Measurements from ENCODE around the gene NAT8.
"Not testable (repeated sequence)": the region's sequence is repeated elsewhere in the genome, so short reads cannot be mapped to it uniquely, and the experiment has no call there.

NAT8 gene

DNA sequence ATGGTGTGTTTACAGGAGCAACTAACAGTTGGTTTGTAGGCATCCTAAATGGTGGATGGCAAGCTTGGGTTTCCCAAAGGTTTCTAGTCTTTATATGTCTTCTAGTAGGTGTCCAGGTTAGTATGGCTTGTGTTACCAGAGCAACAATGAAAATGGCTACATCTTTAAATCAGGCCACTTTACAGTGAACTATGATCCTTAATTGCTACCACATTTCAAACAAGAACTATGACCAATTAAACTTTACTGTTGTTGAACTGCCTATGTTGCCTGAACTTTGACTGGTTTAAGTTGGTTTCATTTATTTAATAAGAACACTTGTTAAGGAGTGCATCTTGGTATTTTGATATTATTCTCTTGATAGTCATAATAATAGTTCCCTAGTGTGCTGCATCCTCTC, 5.2 kb downstream of the NAT8 start:
- DNase-seq (ENCODE audit: low spot score), result not testable (repeated sequence)

- DNase-seq (ENCODE audit: low spot score), result not testable (repeated sequence)
Observed at GRCh38 chr2:73630662-73631266, 11.5 kb downstream of the NAT8 start.

DNA sequence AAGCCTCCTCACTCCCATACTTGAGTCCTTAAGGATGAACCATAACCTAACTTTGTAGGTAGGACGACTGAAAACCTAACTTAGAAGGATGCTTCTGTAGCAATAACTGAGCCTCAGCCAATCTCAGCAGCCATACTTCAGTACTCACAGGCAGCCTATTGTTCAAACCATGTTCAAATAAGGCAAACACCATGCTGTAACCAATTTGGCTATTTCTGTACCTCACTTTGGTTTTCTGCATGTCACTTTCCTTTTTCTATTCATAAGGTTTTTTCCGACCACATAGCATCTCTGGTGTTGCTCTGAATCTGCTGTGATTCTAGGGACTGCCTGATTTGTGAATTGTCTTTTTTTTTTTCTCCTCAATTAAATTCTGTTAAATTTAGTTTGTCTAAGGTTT, 13.7 kb downstream of the NAT8 start:
- DNase-seq (ENCODE audit: low spot score), result not testable (repeated sequence)

DNA sequence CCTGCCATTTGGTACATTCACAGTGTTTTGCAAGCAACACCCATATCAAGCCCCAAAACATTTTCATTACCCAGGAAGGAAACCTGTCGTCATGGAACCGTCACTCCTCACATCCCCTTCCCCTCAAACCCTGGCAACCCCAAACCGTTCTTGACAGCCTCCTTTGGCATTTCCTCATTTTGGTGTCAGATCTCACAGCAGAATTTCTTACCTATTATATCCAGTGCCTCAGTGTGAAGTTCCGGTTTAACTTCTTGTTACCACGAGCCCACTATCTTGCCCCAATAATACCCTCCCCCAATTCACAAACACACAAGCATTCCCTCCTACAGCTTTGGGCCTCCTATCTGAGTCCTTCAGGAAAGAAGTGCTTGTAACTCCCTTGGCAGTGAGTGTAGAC, 16.0 kb downstream of the NAT8 start:
- DNase-seq (ENCODE audit: low spot score), result not testable (repeated sequence)

- DNase-seq (ENCODE audit: low spot score), result not testable (repeated sequence)
Observed at GRCh38 chr2:73624625-73625024, 17.6 kb downstream of the NAT8 start.

DNA sequence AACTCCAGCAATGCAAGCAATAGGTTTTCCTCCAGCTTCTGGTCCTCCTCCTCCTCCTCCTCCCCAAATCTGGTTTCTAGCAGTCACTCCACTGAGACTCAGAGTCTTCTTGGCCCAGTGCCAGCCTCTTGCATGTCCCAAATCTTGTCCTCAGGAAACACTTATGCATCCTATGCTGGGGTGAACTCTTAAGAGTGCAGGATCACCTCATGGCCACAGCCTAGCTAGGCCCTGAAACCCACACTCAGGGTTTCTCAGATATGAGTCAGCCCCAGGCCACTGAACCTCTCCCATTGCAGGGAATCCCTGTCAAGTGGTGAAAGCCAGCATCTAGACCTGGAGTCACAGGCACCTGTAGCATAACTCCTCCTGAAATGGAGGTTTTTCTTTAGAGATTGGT, 18.2 kb downstream of the NAT8 start:
- DNase-seq (ENCODE audit: low spot score), result not testable (repeated sequence)

- peak; percentile 9 for DNase-seq (ENCODE audit: low spot score)
Observed at GRCh38 chr2:73619925-73620324, 22.3 kb downstream of the NAT8 start.

GRCh38 chr2:73614997-73615396, 27.2 kb downstream of the NAT8 start:
- DNase-seq (ENCODE audit: low spot score), result no peak

- DNase-seq (ENCODE audit: low spot score), result no peak
Observed at GRCh38 chr2:73614105-73614504, 28.1 kb downstream of the NAT8 start.

GRCh38 chr2:73611867-73612266, 30.4 kb downstream of the NAT8 start:
- no peak for DNase-seq (ENCODE audit: low spot score)

DNA sequence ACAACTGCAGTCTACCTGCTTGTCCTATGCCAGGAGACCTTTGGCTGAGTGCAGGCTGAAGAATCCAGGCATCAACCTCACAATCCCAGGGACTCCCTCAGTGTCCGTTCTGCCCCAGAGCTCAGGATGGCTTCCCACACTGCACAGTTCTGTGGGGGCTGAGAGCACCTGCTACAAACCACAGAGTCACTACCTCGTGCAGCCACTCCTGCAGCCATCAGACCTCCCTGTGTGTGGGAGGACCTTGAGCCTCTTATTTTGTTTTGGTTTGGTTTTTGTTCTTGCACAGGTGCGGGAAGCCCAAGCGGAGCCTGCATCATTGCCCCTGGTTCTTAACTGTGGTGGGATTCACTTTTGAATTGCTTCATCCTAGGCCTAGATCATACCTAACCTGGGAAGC, 31.0 kb downstream of the NAT8 start:
- no peak for DNase-seq (ENCODE audit: low spot score)

DNA sequence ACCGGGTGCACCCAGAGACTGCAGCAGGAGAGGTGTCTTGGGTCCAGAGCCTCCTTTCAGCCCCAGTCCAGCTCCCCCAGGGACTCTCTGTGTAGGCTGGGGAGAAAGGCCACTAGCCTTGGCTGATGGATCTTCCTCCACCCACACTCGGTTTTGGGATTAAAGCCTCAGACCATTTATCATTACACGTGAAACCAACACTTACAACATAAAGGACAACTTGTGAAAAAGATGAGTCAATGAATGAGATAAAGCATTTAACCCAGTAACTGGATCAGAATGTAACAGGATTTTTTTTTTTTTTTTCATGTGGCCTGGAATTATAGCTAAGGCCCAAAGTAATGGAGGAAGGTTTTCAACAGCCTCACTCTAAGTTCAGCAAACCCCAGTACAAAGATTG, 32.1 kb downstream of the NAT8 start:
- DNase-seq (ENCODE audit: low spot score), result no peak

DNA sequence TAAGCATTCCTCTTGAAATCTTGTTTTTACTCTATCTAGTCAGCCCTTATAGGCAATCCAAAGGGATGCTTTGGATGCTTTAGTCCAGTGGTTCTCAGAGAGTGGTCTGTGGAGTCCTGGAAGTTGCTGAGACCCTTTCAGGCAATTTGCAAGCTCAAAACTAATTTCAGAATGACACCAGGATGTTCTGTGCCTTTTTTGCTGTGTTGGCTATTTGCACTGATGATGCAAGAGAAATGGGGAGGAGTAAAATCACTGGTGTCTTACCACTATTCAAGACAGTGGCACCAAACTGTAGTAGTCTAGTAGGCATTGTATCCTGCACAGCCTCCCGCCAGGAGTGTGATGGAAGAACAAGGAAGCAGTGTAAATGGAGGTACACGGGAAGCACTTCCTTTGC, 37.6 kb downstream of the NAT8 start:
- DNase-seq (ENCODE audit: low spot score), result not testable (repeated sequence)

DNA sequence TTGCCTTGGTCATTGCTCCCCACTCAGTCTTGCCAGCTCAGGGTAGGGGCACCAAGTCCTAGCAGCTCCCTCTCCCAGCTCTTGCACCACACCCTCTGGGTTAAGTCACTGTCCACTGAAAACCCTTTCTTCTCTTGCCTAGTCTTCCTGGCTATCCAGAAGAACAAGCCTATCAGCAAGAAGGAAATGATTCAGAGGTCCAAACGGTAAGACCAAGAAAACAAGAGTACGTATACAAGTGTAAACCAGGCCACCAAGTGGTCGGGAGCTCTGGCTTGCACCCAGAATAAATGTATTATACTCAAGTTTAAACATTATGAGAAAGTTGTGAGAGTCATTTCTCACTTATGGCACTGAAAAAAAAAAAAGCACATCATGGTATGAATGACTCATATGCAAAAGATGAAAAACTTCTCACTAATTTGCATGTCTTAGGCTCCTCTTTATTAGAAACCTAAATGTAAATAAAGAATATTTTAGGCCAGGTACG, 39.1 kb downstream of the NAT8 start:
- DNase-seq (ENCODE audit: low spot score), result not testable (repeated sequence)

GRCh38 chr2:73601780-73602179, 40.4 kb downstream of the NAT8 start:
- DNase-seq (ENCODE audit: low spot score), result no peak

- no peak for DNase-seq (ENCODE audit: low spot score)
Observed at GRCh38 chr2:73594251-73594650, 48.0 kb downstream of the NAT8 start.

DNA sequence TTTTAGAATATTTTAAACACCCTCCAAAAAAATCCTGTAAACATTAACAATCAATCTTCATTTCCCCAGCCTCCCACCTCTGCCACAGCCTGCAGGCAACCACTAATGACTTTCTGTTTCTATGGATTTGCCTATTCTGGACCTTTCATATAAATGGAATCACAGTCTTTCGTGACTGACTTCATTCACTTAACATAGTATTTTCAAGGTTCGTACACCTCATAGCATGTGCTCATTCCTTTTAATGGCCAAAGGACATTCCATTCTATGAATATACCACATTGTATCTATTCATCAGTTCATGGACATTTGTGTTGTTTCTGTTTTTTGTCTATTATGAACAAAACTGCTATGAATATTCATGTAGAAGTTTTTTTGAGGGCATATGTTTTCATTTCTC, 48.5 kb downstream of the NAT8 start:
- DNase-seq (ENCODE audit: low spot score), result no peak
